ENCODE results near the gene MBD4. TPM values are rescaled to one million over a fixed set of nuclear protein-coding genes. Genes with fewer than 3 reads are reported as not detected.
"Not testable (repeated sequence)": the region's sequence is repeated elsewhere in the genome, so short reads cannot be mapped to it uniquely, and the experiment has no call there.

Gene MBD4
- total RNA-seq, 4 donors from 2014 or later, result 15.5 to 42.0 (median 32.8) TPM

GRCh38 chr3:129485721-129486663, 46.2 kb upstream of the MBD4 start:
- TF ChIP-seq POLR2A (IDR thresholded peaks at IDR 0.05), result no peak
- peak; percentile 61 to 94 for TF ChIP-seq EP300 (IDR thresholded peaks at IDR 0.05)
- Histone ChIP-seq H3K9me3 (no peaks in the 10 kb centered on the region), H3K4me1 (peaks cover 0 to 64% (median 31%) of the 10 kb centered on the region in 4 donors), H3K27ac (peak overlapping the region; percentile 33 to 93 (median 64)), H3K36me3 (peaks cover 0 to 29% (median 0%) of the 10 kb centered on the region in 3 donors), H3K27me3 (no peaks in the 10 kb centered on the region), H3K4me3 (no peak overlapping the region)
- DNase-seq (ENCODE audit: low spot score in 2 of 2), result peak; percentile 73 to 80
- WGBS, 2 donors, result 29 to 40% methylated on average over 10 to 11 of the region's 11 CpGs

GRCh38 chr3:129485146-129485545, 45.4 kb upstream of the MBD4 start:
- H3K4me3 ChIP-seq; H3K27me3 ChIP-seq; DNase-seq (ENCODE audit: low spot score in 2 of 2); H3K9me3 ChIP-seq: not testable (repeated sequence)
- Histone ChIP-seq H3K27ac (peak overlapping the region; percentile 22 to 93 (median 54)), H3K36me3 (peaks cover 0 to 33% (median 2%) of the 10 kb centered on the region in 3 donors), H3K4me1 (peaks cover 0 to 59% (median 29%) of the 10 kb centered on the region in 4 donors)
- 65 to 83% methylated on average over 6 of the region's 6 CpGs for WGBS, 2 donors

- peak overlapping the region in 1 of 4 donors; percentile 93 for H3K27ac ChIP-seq
- TF ChIP-seq EP300 (IDR thresholded peaks at IDR 0.05), result no peak
- TF ChIP-seq POLR2A (IDR thresholded peaks at IDR 0.05), result no peak
- no peak for TF ChIP-seq CTCF (IDR thresholded peaks at IDR 0.05)
- peaks cover 0 to 41% (median 3%) of the 10 kb centered on the region in 3 donors for H3K36me3 ChIP-seq
- H3K27me3 ChIP-seq, result no peaks in the 10 kb centered on the region
- no peaks in the 10 kb centered on the region for H3K9me3 ChIP-seq
- peaks cover 0 to 59% (median 29%) of the 10 kb centered on the region in 4 donors for H3K4me1 ChIP-seq
- 75 to 79% methylated on average over 8 of the region's 8 CpGs for WGBS, 2 donors
- no peak overlapping the region for H3K4me3 ChIP-seq
- DNase-seq (ENCODE audit: low spot score in 2 of 2), result no peak
Observed at GRCh38 chr3:129483870-129484269, 44.1 kb upstream of the MBD4 start.

- DNase-seq (ENCODE audit: low spot score in 2 of 2), result no peak
- 79 to 83% methylated on average over 1 of the region's 1 CpG for WGBS, 2 donors
- Histone ChIP-seq H3K27ac (peak overlapping the region in 3 of 4 donors; percentile 47 to 77 (median 74)), H3K4me1 (peaks cover 0 to 56% (median 29%) of the 10 kb centered on the region in 4 donors), H3K27me3 (no peaks in the 10 kb centered on the region), H3K9me3 (no peaks in the 10 kb centered on the region), H3K36me3 (peaks cover 0 to 41% (median 3%) of the 10 kb centered on the region in 3 donors), H3K4me3 (no peak overlapping the region)
- TF ChIP-seq EP300 (IDR thresholded peaks at IDR 0.05) (no peak), POLR2A (IDR thresholded peaks at IDR 0.05) (no peak), CTCF (IDR thresholded peaks at IDR 0.05) (no peak)
Observed at GRCh38 chr3:129482721-129483120, 43.0 kb upstream of the MBD4 start.

- H3K27ac ChIP-seq, result peak overlapping the region in 3 of 4 donors; percentile 47 to 77 (median 74)
Observed at GRCh38 chr3:129481766-129482332, 42.1 kb upstream of the MBD4 start.

GRCh38 chr3:129481225-129481765, 41.5 kb upstream of the MBD4 start:
- peaks cover 0 to 41% (median 20%) of the 10 kb centered on the region in 4 donors for H3K4me1 ChIP-seq
- WGBS, 2 donors, result 33 to 54% methylated on average over 4 to 6 of the region's 11 CpGs
- DNase-seq (ENCODE audit: low spot score in 2 of 2), result peak; percentile 25 to 38
- H3K27me3 ChIP-seq, H3K9me3 ChIP-seq, H3K4me3 ChIP-seq: not testable (repeated sequence)
- peak overlapping the region in 3 of 4 donors; percentile 47 to 77 (median 74) for H3K27ac ChIP-seq
- H3K36me3 ChIP-seq, result peaks cover 0 to 55% (median 7%) of the 10 kb centered on the region in 3 donors

More at GRCh38 chr3:129481766-129482332, 42.1 kb upstream of the MBD4 start:
- Histone ChIP-seq H3K4me1 (peaks cover 0 to 47% (median 25%) of the 10 kb centered on the region in 4 donors), H3K36me3 (peaks cover 0 to 49% (median 3%) of the 10 kb centered on the region in 3 donors), H3K9me3 (no peaks in the 10 kb centered on the region), H3K4me3 (no peak overlapping the region), H3K27me3 (no peaks in the 10 kb centered on the region)
- TF ChIP-seq POLR2A (IDR thresholded peaks at IDR 0.05) (no peak), EP300 (IDR thresholded peaks at IDR 0.05) (no peak), CTCF (IDR thresholded peaks at IDR 0.05) (no peak)
- 36 to 52% methylated on average over 11 to 12 of the region's 12 CpGs for WGBS, 2 donors
- DNase-seq (ENCODE audit: low spot score in 2 of 2), result peak; percentile 33 to 53
